GM23338 (cell line): Measurements from ENCODE around the gene PRTN3. TPM values are rescaled to one million over a fixed set of nuclear protein-coding genes. Genes with fewer than 3 reads are reported as not detected.

Source experiments
- ATAC-seq: fragments of 200-7000 bp; cut with Tn5 transposase; 3 replicates; pipeline ENCODE4 v1.9.1; 2020
- DNase-seq: peaks from one replicate; pipeline ENCODE4 v3.0.0-alpha.2; 2015; ENCODE audit warnings: low spot score
- H2AFZ ChIP-seq: fragments of 200-600 bp; sonication (generic); 2 replicates; pipeline ENCODE4 v1.8.0; 2016; ENCODE audit warnings: antibody characterized with exemption, mild to moderate bottlenecking, moderate library complexity
- H3F3A ChIP-seq: fragments of 200-600 bp; sonication (generic); replicated peaks from 2 replicates; pipeline ENCODE4 v1.8.0; 2017; ENCODE audit warnings: antibody characterized with exemption, mixed run types, low read depth
- H3K27ac ChIP-seq: fragments of 200-600 bp; sonication (generic); 2 replicates; pipeline ENCODE4 v1.6.1; 2016; ENCODE audit warnings: low read depth
- H3K27me3 ChIP-seq: fragments of 200-600 bp; sonication (generic); 2 replicates; pipeline ENCODE4 v1.8.0; 2016; ENCODE audit warnings: mild to moderate bottlenecking, mixed run types, moderate library complexity; ENCODE audit not compliant: insufficient read depth
- H3K36me3 ChIP-seq: fragments of 200-600 bp; sonication (generic); 2 replicates; pipeline ENCODE4 v1.8.0; 2016; ENCODE audit warnings: mild to moderate bottlenecking; ENCODE audit not compliant: insufficient read depth
- H3K4me1 ChIP-seq: fragments of 200-600 bp; sonication (generic); 2 replicates; pipeline ENCODE4 v1.8.0; 2016; ENCODE audit warnings: mild to moderate bottlenecking, moderate library complexity; ENCODE audit not compliant: insufficient read depth
- H3K4me2 ChIP-seq: fragments of 200-600 bp; sonication (generic); 2 replicates; pipeline ENCODE4 v1.7.1; 2017; ENCODE audit warnings: mixed run types
- H3K4me3 ChIP-seq: fragments of 200-600 bp; sonication (generic); 2 replicates; pipeline ENCODE4 v1.6.1; 2016; ENCODE audit warnings: mixed run types
- H3K79me2 ChIP-seq: fragments of 200-600 bp; sonication (generic); replicated peaks from 2 replicates; pipeline ENCODE4 v1.8.0; 2017; ENCODE audit warnings: mild to moderate bottlenecking; ENCODE audit not compliant: insufficient read depth
- H3K9me2 ChIP-seq: fragments of 200-600 bp; sonication (generic); 2 replicates; pipeline ENCODE4 v1.8.0; 2017; ENCODE audit not compliant: insufficient read depth
- H4K20me1 ChIP-seq: fragments of 200-600 bp; sonication (generic); replicated peaks from 2 replicates; pipeline ENCODE4 v1.8.0; 2017; ENCODE audit warnings: mild to moderate bottlenecking; ENCODE audit not compliant: insufficient read depth
- H3K27ac Mint-ChIP-seq: 2 replicates; pipeline ENCODE4 v1.8.0; 2020; ENCODE audit warnings: inconsistent platforms, mild to moderate bottlenecking, moderate library complexity, mixed read lengths
- H3K27me3 Mint-ChIP-seq: 3 replicates; pipeline ENCODE4 v1.8.0; 2022; ENCODE audit warnings: low read depth, mild to moderate bottlenecking, moderate library complexity, mixed read lengths, inconsistent platforms; ENCODE audit not compliant: insufficient read depth, poor library complexity
- H3K36me3 Mint-ChIP-seq: 3 replicates; pipeline ENCODE4 v1.8.0; 2021; ENCODE audit warnings: low read depth, mild to moderate bottlenecking, inconsistent platforms, moderate library complexity, mixed read lengths
- H3K4me1 Mint-ChIP-seq: 3 replicates; pipeline ENCODE4 v1.8.0; 2020; ENCODE audit warnings: mild to moderate bottlenecking, inconsistent platforms, mixed read lengths
- H3K4me3 Mint-ChIP-seq: 3 replicates; pipeline ENCODE4 v1.8.0; 2021; ENCODE audit warnings: moderate library complexity, mild to moderate bottlenecking, inconsistent platforms, mixed read lengths
- H3K9me3 Mint-ChIP-seq: 3 replicates; pipeline ENCODE4 v1.8.0; 2020; ENCODE audit warnings: moderate library complexity, mild to moderate bottlenecking, inconsistent platforms, mixed read lengths
- CREB1 ChIP-seq: fragments of 250-450 bp; sonication (Bioruptor Pico); IDR thresholded peaks from 2 replicates; pipeline ENCODE4 v1.5.0; 2020; ENCODE audit warnings: low read depth, mild to moderate bottlenecking, moderate library complexity
- CTCF ChIP-seq, 2 experiments: fragments of 200-600 bp in 1 of 2; sonication (generic) in 1 of 2; conservative IDR thresholded peaks; 2 replicates each; pipeline versions ENCODE4 v1.5.1 to v1.6.1; 2016 to 2017; ENCODE audit warnings: antibody characterized with exemption in 2 of 2, low read depth in 2 of 2, mild to moderate bottlenecking in 2 of 2, moderate library complexity in 1 of 2
- EZH2phosphoT487 ChIP-seq: fragments of 200-600 bp; sonication (generic); IDR thresholded peaks from one replicate; pipeline ENCODE4 v1.8.1; 2018; ENCODE audit warnings: antibody characterized with exemption; ENCODE audit not compliant: unreplicated experiment
- JUNB ChIP-seq: IDR thresholded peaks from one replicate; pipeline ENCODE4 v1.6.1; 2016; ENCODE audit warnings: antibody characterized with exemption; ENCODE audit not compliant: unreplicated experiment
- NANOG ChIP-seq: IDR thresholded peaks from 2 replicates; pipeline ENCODE4 v1.6.1; 2016; ENCODE audit warnings: antibody characterized with exemption, borderline replicate concordance
- STAT1 ChIP-seq: IDR thresholded peaks from one replicate; pipeline ENCODE4 v1.6.1; 2016; ENCODE audit warnings: antibody characterized with exemption; ENCODE audit not compliant: unreplicated experiment
- ZNF114 ChIP-seq: fragments of 250-450 bp; sonication (Bioruptor Pico); IDR thresholded peaks from 2 replicates; pipeline ENCODE4 v1.5.0; 2020; ENCODE audit warnings: mild to moderate bottlenecking, moderate library complexity
- polyA plus RNA-seq: library from polyadenylated mRNA; unstranded; fragments of >200 nt; fragmentation: Nextera tagmentation; extraction: Ambion mirVana; gene quantifications from 2 replicates; pipeline ENCODE4 v1.2.1, GENCODE V29; 2016
- total RNA-seq: library from RNA; depleted of rRNA; stranded (reverse); fragments of >200 nt; shearing (Covaris generic); gene quantifications from 2 replicates; pipeline ENCODE4 v1.2.3, GENCODE V29; 2014
- TF ChIP-seq, protein P1 (sequence below): IDR thresholded peaks from 2 replicates; pipeline ENCODE4 v1.6.1; 2016; ENCODE audit warnings: antibody characterized with exemption
- TF ChIP-seq, protein P2 (sequence below): fragments of 250-450 bp; sonication (Bioruptor Pico); IDR thresholded peaks from 2 replicates; pipeline ENCODE4 v1.5.0; 2020; ENCODE audit warnings: mild to moderate bottlenecking, moderate library complexity

Gene PRTN3
- total and polyA plus RNA-seq, 2 experiments from 2014 or later = 0.21 to 0.68 TPM

DNA sequence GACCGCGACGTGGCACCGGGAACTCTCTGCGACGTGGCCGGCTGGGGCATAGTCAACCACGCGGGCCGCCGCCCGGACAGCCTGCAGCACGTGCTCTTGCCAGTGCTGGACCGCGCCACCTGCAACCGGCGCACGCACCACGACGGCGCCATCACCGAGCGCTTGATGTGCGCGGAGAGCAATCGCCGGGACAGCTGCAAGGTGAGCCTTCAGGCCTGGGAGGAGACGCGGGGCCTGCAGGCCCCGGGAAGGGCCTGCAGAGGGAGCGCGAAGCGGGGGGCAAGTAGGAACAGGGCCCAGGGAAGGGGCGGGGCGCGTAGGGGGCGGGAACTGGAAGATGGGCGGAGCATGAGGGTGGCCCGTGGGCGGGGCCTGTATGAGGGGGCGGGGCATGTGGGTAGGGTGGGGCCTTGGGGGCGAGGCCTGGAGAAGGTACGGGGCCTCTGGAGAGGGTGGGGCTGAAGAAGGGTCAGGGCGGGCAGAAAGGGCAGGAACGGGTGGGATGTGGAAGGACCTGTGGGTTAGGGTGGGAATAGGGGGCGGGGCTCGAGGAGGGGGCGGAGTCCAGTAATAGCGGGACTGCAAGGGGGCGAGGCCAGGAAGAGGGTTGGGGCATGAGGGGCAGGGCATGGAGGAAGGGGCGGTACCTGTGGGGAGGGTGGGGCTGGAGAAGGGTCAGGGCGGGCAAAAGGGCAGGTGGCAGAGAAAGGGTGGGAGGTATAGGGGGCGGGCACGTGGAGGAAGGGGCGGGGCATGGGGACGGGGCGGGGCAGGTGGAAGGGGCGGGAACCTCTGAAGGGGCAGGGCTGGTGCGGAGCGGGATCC is 21.2 kb downstream of the PRTN3 start:
- no peaks in the 10 kb centered on the region for H3K9me2 ChIP-seq
- H2AFZ ChIP-seq = no peak overlapping the region; the same call in 1 of the 2 replicates
- H3K36me3 ChIP-seq = no peaks in the 10 kb centered on the region
- 0 out of 3 replicates have a peak, but pooled peaks cover 3% of the 10 kb centered on the region for H3K36me3 Mint-ChIP-seq
- DNase-seq (peak; percentile 94), ATAC-seq (peak; percentile 64)
- H3K4me2 ChIP-seq = peak overlapping the region; percentile 79; the same call in 1 of the 2 replicates
- H3K4me3 ChIP-seq = peak overlapping the region; percentile 56; the same call in 1 of the 2 replicates
- TF ChIP-seq ZNF114 (no peak), STAT1 (no peak), NANOG (no peak), EZH2phosphoT487 (no peak), JUNB (no peak), CREB1 (CRISPR knock-in tag) (peak; percentile 54; the same call in 1 of the 2 replicates), CTCF (conservative IDR thresholded peaks at IDR 0.05; ENCODE audit: low read depth in 2 of 2) (peak; percentile 53 to 71)
- TF ChIP-seq, protein P1, sequence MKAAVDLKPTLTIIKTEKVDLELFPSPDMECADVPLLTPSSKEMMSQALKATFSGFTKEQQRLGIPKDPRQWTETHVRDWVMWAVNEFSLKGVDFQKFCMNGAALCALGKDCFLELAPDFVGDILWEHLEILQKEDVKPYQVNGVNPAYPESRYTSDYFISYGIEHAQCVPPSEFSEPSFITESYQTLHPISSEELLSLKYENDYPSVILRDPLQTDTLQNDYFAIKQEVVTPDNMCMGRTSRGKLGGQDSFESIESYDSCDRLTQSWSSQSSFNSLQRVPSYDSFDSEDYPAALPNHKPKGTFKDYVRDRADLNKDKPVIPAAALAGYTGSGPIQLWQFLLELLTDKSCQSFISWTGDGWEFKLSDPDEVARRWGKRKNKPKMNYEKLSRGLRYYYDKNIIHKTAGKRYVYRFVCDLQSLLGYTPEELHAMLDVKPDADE = no peak
- TF ChIP-seq, protein P2, sequence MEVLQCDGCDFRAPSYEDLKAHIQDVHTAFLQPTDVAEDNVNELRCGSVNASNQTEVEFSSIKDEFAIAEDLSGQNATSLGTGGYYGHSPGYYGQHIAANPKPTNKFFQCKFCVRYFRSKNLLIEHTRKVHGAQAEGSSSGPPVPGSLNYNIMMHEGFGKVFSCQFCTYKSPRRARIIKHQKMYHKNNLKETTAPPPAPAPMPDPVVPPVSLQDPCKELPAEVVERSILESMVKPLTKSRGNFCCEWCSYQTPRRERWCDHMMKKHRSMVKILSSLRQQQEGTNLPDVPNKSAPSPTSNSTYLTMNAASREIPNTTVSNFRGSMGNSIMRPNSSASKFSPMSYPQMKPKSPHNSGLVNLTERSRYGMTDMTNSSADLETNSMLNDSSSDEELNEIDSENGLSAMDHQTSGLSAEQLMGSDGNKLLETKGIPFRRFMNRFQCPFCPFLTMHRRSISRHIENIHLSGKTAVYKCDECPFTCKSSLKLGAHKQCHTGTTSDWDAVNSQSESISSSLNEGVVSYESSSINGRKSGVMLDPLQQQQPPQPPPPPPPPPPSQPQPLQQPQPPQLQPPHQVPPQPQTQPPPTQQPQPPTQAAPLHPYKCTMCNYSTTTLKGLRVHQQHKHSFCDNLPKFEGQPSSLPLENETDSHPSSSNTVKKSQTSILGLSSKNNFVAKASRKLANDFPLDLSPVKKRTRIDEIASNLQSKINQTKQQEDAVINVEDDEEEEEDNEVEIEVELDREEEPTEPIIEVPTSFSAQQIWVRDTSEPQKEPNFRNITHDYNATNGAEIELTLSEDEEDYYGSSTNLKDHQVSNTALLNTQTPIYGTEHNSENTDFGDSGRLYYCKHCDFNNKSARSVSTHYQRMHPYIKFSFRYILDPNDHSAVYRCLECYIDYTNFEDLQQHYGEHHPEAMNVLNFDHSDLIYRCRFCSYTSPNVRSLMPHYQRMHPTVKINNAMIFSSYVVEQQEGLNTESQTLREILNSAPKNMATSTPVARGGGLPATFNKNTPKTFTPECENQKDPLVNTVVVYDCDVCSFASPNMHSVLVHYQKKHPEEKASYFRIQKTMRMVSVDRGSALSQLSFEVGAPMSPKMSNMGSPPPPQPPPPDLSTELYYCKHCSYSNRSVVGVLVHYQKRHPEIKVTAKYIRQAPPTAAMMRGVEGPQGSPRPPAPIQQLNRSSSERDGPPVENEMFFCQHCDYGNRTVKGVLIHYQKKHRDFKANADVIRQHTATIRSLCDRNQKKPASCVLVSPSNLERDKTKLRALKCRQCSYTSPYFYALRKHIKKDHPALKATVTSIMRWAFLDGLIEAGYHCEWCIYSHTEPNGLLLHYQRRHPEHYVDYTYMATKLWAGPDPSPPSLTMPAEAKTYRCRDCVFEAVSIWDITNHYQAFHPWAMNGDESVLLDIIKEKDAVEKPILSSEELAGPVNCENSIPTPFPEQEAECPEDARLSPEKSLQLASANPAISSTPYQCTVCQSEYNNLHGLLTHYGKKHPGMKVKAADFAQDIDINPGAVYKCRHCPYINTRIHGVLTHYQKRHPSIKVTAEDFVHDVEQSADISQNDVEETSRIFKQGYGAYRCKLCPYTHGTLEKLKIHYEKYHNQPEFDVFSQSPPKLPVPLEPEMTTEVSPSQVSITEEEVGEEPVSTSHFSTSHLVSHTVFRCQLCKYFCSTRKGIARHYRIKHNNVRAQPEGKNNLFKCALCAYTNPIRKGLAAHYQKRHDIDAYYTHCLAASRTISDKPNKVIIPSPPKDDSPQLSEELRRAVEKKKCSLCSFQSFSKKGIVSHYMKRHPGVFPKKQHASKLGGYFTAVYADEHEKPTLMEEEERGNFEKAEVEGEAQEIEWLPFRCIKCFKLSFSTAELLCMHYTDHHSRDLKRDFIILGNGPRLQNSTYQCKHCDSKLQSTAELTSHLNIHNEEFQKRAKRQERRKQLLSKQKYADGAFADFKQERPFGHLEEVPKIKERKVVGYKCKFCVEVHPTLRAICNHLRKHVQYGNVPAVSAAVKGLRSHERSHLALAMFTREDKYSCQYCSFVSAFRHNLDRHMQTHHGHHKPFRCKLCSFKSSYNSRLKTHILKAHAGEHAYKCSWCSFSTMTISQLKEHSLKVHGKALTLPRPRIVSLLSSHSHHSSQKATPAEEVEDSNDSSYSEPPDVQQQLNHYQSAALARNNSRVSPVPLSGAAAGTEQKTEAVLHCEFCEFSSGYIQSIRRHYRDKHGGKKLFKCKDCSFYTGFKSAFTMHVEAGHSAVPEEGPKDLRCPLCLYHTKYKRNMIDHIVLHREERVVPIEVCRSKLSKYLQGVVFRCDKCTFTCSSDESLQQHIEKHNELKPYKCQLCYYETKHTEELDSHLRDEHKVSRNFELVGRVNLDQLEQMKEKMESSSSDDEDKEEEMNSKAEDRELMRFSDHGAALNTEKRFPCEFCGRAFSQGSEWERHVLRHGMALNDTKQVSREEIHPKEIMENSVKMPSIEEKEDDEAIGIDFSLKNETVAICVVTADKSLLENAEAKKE (CRISPR knock-in tag) = no peak
- peaks cover 9% of the 10 kb centered on the region; the same call in 1 of the 2 replicates for H4K20me1 ChIP-seq
- peaks cover 27% of the 10 kb centered on the region for H3K27me3 Mint-ChIP-seq
- no peaks in the 10 kb centered on the region; the same call in 2 of the 3 replicates for H3K9me3 Mint-ChIP-seq
- no peaks in the 10 kb centered on the region for H3K79me2 ChIP-seq
- H3K4me1 ChIP-seq = no peaks in the 10 kb centered on the region
- no peaks in the 10 kb centered on the region for H3K4me1 Mint-ChIP-seq
- no peak overlapping the region for H3K27ac Mint-ChIP-seq
- H3K4me3 Mint-ChIP-seq = no peak overlapping the region; the same call in 2 of the 3 replicates
- no peak overlapping the region for H3K27ac ChIP-seq
- H3K27me3 ChIP-seq = peaks cover 28% of the 10 kb centered on the region
- H3F3A ChIP-seq = peaks cover 20% of the 10 kb centered on the region
